ENCODE data around the gene HSPBP1.

HSPBP1 gene

DNA sequence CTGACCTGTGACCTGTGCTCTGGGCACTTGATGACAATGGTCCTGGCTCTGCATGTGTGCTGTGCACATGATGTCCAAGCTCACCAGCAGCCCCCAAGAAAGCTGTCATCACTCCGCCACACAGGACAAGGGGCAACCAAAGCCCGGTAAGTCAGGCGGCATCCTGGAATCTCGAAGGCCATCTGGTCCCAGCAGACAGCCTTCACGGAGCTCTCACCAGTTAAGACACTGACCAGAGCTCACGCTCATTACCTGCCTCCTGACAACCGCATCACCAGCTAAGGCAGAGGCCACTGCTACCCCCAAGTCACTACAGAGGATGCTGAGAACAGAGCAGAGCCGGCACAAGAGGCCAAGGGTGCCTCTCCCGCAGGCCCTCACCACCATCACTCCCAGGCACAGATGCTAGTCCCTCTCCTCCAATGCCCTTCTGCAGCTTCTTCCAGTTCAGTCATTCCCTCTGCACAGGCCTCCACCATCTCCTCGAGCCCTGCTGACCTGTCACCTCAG lies 31.7 kb downstream of the HSPBP1 start:
- Histone ChIP-seq H3K4me1 (ENCODE audit: control insufficient read depth, insufficient read depth, low read length, poor library complexity, severe bottlenecking) (peaks cover 38% of the 10 kb centered on the region), H3K36me3 (ENCODE audit: control insufficient read depth, insufficient read depth, low read length) (peaks cover 44% of the 10 kb centered on the region), H3K4me3 (ENCODE audit: insufficient read depth, low read depth, low read length, poor library complexity, severe bottlenecking) (no peak overlapping the region), H3K27ac (ENCODE audit: insufficient read depth, low read length, poor library complexity, severe bottlenecking) (no peak overlapping the region), H3K27me3 (replicated peaks; ENCODE audit: control insufficient read depth, insufficient read depth, low read length, poor library complexity, severe bottlenecking) (no peaks in the 10 kb centered on the region), H3K9me3 (ENCODE audit: control insufficient read depth, low read length) (no peaks in the 10 kb centered on the region)
- DNase-seq, result no peak

DNA sequence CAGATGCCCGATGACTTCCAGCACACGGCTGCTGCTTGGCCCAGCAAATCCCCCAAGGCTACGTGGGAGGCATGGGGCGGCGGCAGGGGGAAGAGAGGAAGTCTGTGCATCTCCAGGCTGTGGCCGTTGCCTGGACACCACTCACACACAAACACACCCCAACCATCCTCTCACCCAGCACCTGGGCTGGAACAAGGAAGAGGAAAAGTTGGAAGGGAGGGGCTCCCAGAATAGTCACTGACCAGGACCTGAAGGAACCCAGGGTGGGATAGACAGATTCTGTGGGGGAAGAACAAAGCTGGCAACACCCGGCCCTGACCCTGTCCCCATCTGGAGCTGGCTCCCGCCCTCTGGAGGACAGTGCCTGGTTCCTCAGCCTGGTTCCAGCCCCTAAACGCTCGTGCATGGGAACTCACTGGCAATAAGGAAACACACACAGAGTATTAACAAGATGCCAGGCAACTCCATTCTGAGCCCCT lies 32.2 kb downstream of the HSPBP1 start:
- no peak for DNase-seq
- no peak overlapping the region for H3K4me3 ChIP-seq (ENCODE audit: insufficient read depth, low read depth, low read length, poor library complexity, severe bottlenecking)
- H3K4me1 ChIP-seq (ENCODE audit: control insufficient read depth, insufficient read depth, low read length, poor library complexity, severe bottlenecking), result peaks cover 32% of the 10 kb centered on the region
- H3K9me3 ChIP-seq (ENCODE audit: control insufficient read depth, low read length), result no peaks in the 10 kb centered on the region
- H3K36me3 ChIP-seq (ENCODE audit: control insufficient read depth, insufficient read depth, low read length), result peaks cover 50% of the 10 kb centered on the region
- H3K27me3 ChIP-seq (replicated peaks; ENCODE audit: control insufficient read depth, insufficient read depth, low read length, poor library complexity, severe bottlenecking), result no peaks in the 10 kb centered on the region
- no peak overlapping the region for H3K27ac ChIP-seq (ENCODE audit: insufficient read depth, low read length, poor library complexity, severe bottlenecking)

DNA sequence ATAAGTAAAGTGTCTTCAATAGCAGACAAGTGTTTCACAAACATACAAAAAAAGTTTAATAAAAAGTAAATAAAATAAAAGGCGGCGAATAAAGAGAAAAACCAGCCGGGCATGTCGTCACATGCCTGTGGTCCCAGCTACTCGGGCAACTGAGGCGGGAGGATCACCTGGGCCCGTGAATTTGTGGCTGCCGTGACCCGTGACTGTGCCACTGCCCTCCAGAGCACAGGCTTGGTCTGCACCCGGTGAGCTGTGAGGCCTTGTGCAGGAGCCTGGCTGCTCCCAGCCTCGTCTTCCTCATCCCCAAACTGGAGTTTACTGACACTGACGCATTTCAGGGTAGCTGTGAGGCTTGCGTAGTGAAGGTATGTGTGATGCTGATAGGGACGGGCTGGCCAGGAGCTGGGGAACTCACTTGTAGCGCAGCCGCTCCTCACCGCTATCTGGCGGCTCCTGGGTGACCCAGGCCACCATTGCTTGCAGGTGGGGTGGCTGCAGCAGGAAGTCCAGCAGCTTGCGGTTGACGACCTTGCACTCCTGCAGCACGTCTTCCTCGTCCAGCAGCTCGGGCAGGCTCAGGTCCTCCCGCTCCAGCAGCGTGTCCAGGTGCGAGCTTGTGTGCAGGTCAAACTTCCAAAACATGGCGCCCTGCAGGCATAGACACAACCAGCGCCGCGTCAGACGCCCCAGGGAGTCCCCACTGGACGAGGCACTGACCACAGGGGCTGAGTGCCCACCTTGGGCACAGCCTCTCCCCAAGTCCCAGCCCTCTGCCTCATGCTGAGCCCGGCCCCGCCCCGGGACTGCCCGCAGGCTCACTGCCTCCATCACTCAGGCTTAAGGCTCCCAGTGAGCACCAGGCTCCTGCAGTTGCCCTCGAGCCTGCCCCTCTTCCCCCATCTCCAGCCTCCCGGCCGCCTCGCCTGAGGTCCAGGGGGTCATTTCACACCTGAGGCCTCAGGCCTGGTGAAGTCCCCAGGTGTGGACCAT lies 33.2 kb downstream of the HSPBP1 start:
- Histone ChIP-seq H3K36me3 (ENCODE audit: control insufficient read depth, insufficient read depth, low read length) (peaks cover 59% of the 10 kb centered on the region), H3K27me3 (replicated peaks; ENCODE audit: control insufficient read depth, insufficient read depth, low read length, poor library complexity, severe bottlenecking) (no peaks in the 10 kb centered on the region), H3K4me1 (ENCODE audit: control insufficient read depth, insufficient read depth, low read length, poor library complexity, severe bottlenecking) (peaks cover 24% of the 10 kb centered on the region), H3K27ac (ENCODE audit: insufficient read depth, low read length, poor library complexity, severe bottlenecking) (no peak overlapping the region), H3K4me3 (ENCODE audit: insufficient read depth, low read depth, low read length, poor library complexity, severe bottlenecking) (no peak overlapping the region), H3K9me3 (ENCODE audit: control insufficient read depth, low read length) (no peaks in the 10 kb centered on the region)
- DNase-seq, result no peak

DNA sequence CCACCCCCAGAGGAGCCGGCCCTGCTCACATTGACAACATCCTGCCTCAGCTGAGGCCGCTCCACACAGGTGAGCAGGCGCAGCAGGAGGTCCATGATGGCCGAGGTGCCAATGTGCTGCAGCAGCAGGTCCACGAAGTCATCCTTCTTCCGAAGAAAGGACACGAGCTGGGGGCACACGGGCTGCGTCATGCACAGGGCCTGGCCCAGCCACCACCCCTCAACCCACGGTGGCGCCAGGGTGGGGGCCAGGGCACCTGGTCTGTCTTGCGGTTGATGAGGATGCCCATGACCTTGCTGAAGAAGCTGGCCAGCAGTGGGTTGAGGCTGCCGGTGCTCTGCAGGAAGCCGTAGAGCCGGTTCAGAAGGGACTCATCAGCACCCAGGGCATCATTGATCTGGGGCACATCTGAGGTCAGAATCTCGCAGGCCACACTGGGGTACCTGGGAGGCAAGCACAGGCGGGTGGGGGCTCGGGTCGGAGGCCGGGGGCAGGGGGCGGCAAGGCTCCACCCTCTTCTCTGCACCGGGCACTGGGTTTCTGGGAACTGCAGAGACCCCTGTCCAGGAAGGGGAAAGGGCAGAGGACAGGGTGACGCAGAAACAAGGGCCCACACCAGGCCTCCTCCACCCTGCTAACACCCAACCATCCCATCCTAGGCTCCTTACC lies 34.5 kb downstream of the HSPBP1 start:
- Histone ChIP-seq H3K9me3 (ENCODE audit: control insufficient read depth, low read length) (no peaks in the 10 kb centered on the region), H3K36me3 (ENCODE audit: control insufficient read depth, insufficient read depth, low read length) (peaks cover 72% of the 10 kb centered on the region), H3K27ac (ENCODE audit: insufficient read depth, low read length, poor library complexity, severe bottlenecking) (no peak overlapping the region), H3K4me1 (ENCODE audit: control insufficient read depth, insufficient read depth, low read length, poor library complexity, severe bottlenecking) (peaks cover 10% of the 10 kb centered on the region), H3K4me3 (ENCODE audit: insufficient read depth, low read depth, low read length, poor library complexity, severe bottlenecking) (no peak overlapping the region), H3K27me3 (replicated peaks; ENCODE audit: control insufficient read depth, insufficient read depth, low read length, poor library complexity, severe bottlenecking) (no peaks in the 10 kb centered on the region)
- no peak for DNase-seq

DNA sequence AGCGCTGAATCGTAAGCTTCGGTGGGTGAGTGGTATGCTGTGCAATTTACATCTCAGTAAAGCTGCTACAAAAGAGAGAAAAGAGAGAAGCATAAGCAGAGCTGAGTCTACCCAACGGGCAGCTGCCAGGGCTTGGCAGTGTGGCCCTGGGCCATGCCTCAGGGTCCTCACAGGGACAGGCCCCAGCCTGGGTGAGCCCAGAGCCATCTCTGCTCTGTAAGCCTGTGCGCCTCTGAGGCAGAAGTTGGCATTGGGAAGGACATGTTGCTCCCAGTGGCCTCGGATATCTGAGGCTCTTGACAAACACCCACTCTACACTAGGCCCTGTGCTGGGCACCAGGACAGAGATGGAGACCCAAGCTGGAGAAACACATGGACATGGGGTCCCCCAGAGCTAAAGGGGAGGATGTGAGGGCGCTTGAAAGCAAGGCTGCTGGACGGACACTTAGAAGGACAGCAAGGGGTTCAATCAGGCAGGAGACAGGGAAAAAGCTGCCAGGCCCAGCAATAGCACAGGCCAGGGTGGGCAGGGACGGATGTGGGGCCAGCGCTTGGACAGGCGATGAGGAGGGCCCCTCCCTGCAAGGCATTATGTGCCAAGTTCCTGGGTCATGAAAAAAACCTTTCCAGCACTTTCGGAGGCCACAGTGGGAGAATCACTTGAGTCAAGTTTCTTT lies 35.8 kb downstream of the HSPBP1 start:
- Histone ChIP-seq H3K36me3 (ENCODE audit: control insufficient read depth, insufficient read depth, low read length) (peaks cover 84% of the 10 kb centered on the region), H3K27me3 (replicated peaks; ENCODE audit: control insufficient read depth, insufficient read depth, low read length, poor library complexity, severe bottlenecking) (no peaks in the 10 kb centered on the region), H3K27ac (ENCODE audit: insufficient read depth, low read length, poor library complexity, severe bottlenecking) (no peak overlapping the region), H3K4me3 (ENCODE audit: insufficient read depth, low read depth, low read length, poor library complexity, severe bottlenecking) (no peak overlapping the region), H3K9me3 (ENCODE audit: control insufficient read depth, low read length) (no peaks in the 10 kb centered on the region), H3K4me1 (ENCODE audit: control insufficient read depth, insufficient read depth, low read length, poor library complexity, severe bottlenecking) (peaks cover 3% of the 10 kb centered on the region)
- DNase-seq, result no peak

DNA sequence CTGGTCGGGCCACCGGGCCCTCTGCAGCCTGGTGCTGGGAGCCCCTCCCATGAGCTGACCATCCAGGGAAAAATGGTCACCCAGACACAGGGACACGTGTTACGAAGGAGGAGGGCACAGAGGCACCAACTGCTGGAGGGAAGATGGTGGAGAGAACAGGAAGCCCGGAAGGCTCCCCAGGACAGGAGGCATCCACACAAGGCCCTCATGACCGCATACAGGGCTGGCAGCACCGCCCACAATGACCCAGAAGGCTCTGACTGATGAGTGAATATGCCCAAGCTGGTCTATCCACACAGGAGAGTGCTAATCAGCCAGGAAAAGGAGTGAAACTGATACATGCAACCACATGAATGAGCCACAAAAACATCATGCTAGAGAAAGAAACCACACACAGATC lies 37.4 kb downstream of the HSPBP1 start:
- Histone ChIP-seq H3K27ac (ENCODE audit: insufficient read depth, low read length, poor library complexity, severe bottlenecking) (no peak overlapping the region), H3K9me3 (ENCODE audit: control insufficient read depth, low read length) (no peaks in the 10 kb centered on the region), H3K4me1 (ENCODE audit: control insufficient read depth, insufficient read depth, low read length, poor library complexity, severe bottlenecking) (no peaks in the 10 kb centered on the region), H3K36me3 (ENCODE audit: control insufficient read depth, insufficient read depth, low read length) (peaks cover 99% of the 10 kb centered on the region), H3K27me3 (replicated peaks; ENCODE audit: control insufficient read depth, insufficient read depth, low read length, poor library complexity, severe bottlenecking) (no peaks in the 10 kb centered on the region), H3K4me3 (ENCODE audit: insufficient read depth, low read depth, low read length, poor library complexity, severe bottlenecking) (no peak overlapping the region)
- DNase-seq, result no peak

DNA sequence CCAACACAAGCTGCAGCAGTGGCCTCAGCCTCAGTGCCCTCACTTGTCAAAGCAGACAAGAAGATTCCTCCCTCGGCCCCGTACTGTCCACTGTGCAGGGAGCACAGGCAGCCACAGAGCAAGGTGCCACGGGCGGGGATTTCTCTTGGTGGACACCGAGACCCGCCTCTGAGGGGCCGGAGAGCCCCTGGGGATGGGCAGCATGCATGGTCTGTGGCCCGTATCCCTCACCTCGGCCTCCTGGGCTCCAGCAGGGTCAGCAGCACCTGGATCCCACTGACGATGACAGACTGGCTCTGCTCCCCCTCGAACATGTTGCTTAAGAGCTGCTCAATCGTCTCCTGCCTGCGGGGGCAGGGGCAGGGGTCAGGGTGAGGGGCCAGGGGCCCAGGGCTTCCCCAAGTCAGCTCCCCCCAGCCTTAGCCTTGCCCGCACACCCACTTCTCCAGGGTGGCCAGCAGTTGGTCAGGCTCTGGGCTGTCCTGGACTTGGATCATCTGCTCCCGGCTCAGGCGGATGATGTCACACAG lies 37.9 kb downstream of the HSPBP1 start:
- H3K4me3 ChIP-seq (ENCODE audit: insufficient read depth, low read depth, low read length, poor library complexity, severe bottlenecking), result no peak overlapping the region
- no peak overlapping the region for H3K27ac ChIP-seq (ENCODE audit: insufficient read depth, low read length, poor library complexity, severe bottlenecking)
- no peaks in the 10 kb centered on the region for H3K9me3 ChIP-seq (ENCODE audit: control insufficient read depth, low read length)
- DNase-seq, result no peak
- H3K27me3 ChIP-seq (replicated peaks; ENCODE audit: control insufficient read depth, insufficient read depth, low read length, poor library complexity, severe bottlenecking), result no peaks in the 10 kb centered on the region
- no peaks in the 10 kb centered on the region for H3K4me1 ChIP-seq (ENCODE audit: control insufficient read depth, insufficient read depth, low read length, poor library complexity, severe bottlenecking)
- H3K36me3 ChIP-seq (ENCODE audit: control insufficient read depth, insufficient read depth, low read length), result peaks cover 99% of the 10 kb centered on the region

DNA sequence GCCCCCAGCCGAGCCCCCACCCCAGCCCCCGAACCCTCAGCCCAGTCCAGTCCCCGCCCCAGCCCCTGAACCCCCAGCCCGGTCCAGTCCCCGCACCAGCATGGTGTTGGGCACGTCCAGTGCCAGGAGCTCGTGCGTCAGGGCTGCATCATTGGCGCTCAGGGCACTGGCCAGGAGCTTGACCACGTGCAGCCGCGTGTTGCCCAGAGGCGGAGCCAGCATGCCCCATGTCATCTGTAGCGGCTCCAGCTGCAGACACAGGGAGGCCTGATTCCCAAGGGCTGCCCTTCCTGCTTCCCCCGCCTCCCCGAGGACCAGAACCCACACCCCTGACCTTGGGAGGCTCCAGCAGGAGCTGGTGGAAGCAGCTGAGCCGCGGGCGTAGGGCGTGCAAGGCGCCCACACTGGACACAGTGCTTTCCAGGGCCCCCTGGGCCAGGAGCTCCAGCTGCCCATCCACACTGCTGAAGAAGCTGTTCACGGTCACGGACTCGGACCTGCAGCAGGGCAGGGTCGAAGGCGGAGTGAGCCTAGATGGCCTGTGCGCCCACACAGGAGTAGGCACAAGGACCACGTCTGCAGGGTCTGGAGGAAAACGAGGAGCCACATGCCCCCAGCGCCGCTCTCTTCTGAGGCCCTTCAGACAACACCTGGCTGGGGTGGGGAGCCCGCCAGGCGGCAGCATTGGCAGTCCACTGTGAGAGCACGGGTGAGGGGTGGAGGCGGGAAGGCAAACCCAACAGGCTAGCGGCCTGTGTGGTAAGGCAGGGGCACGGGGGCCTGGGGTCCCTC lies 38.6 kb downstream of the HSPBP1 start:
- Histone ChIP-seq H3K4me1 (ENCODE audit: control insufficient read depth, insufficient read depth, low read length, poor library complexity, severe bottlenecking) (no peaks in the 10 kb centered on the region), H3K4me3 (ENCODE audit: insufficient read depth, low read depth, low read length, poor library complexity, severe bottlenecking) (no peak overlapping the region), H3K9me3 (ENCODE audit: control insufficient read depth, low read length) (no peaks in the 10 kb centered on the region), H3K36me3 (ENCODE audit: control insufficient read depth, insufficient read depth, low read length) (peaks cover 99% of the 10 kb centered on the region), H3K27me3 (replicated peaks; ENCODE audit: control insufficient read depth, insufficient read depth, low read length, poor library complexity, severe bottlenecking) (no peaks in the 10 kb centered on the region), H3K27ac (ENCODE audit: insufficient read depth, low read length, poor library complexity, severe bottlenecking) (no peak overlapping the region)
- DNase-seq, result no peak

DNA sequence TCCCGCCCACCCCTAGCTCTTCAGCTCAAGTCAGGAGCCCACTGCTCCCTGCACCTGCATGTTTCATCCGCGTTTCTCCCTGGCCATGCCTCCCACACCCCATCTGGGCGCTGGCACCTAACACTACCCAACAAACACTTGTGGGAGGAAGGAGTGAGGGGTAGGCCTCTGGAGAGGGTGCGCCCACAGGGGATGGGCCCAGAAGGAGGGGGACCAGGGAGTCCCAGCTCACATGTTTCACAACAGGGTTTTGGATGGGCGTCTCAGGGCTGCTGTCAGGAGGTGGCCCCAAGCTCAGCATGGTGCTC lies 39.2 kb downstream of the HSPBP1 start:
- H3K36me3 ChIP-seq (ENCODE audit: control insufficient read depth, insufficient read depth, low read length), result peaks cover 99% of the 10 kb centered on the region
- H3K9me3 ChIP-seq (ENCODE audit: control insufficient read depth, low read length), result no peaks in the 10 kb centered on the region
- H3K4me1 ChIP-seq (ENCODE audit: control insufficient read depth, insufficient read depth, low read length, poor library complexity, severe bottlenecking), result no peaks in the 10 kb centered on the region
- H3K4me3 ChIP-seq (ENCODE audit: insufficient read depth, low read depth, low read length, poor library complexity, severe bottlenecking), result no peak overlapping the region
- H3K27ac ChIP-seq (ENCODE audit: insufficient read depth, low read length, poor library complexity, severe bottlenecking), result no peak overlapping the region
- DNase-seq, result no peak
- H3K27me3 ChIP-seq (replicated peaks; ENCODE audit: control insufficient read depth, insufficient read depth, low read length, poor library complexity, severe bottlenecking), result no peaks in the 10 kb centered on the region
